ENCODE measurements around the gene PLEKHG3. TPM values are rescaled to one million over a fixed set of nuclear protein-coding genes. Genes with fewer than 3 reads are reported as not detected.

Gene PLEKHG3
- polyA plus RNA-seq, 3 donors = 6.3 to 21.6 (median 13.0) TPM

DNA sequence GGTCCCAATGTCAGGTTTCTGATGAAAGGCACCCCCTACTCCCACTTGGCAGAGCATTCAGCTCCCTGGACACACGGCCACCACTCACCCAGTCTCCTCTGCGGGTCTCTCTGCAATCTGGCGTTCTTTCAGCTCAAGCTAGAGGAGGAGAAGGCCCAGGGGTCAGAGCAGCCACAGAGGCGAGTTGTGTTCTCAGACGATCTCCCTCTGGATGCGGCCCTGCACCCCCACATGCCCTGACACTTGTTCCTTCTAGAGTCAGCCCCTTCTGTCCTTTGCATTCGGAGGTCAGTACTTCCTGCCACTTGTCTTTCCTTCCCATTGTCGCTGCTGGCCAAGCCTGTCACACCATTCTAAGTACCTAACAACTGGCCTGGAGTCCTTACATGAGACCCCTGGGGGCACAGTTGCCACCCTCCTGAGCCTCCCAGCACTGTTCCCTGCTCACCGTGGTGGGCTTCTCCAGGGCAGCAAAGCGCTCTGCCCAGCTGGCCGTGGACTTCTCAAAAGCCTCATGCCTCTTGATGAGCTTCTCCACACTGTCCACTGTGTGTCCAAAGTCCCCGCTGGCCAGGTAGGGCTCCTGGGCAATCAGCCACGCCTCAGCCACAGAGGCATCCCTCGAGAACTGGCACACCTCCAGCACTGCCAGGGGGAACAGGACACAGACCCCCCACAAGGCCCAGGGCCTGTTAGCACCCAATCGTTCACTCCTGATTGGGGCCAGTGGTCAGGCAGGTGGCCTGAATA is 63.2 kb downstream of the PLEKHG3 start:
- DNase-seq = no peak
- no peak overlapping the region for H3K4me2 ChIP-seq (replicated peaks; ENCODE audit: extremely low read depth, low read length, poor library complexity, severe bottlenecking)
- no peak overlapping the region for H3K4me3 Mint-ChIP-seq

DNA sequence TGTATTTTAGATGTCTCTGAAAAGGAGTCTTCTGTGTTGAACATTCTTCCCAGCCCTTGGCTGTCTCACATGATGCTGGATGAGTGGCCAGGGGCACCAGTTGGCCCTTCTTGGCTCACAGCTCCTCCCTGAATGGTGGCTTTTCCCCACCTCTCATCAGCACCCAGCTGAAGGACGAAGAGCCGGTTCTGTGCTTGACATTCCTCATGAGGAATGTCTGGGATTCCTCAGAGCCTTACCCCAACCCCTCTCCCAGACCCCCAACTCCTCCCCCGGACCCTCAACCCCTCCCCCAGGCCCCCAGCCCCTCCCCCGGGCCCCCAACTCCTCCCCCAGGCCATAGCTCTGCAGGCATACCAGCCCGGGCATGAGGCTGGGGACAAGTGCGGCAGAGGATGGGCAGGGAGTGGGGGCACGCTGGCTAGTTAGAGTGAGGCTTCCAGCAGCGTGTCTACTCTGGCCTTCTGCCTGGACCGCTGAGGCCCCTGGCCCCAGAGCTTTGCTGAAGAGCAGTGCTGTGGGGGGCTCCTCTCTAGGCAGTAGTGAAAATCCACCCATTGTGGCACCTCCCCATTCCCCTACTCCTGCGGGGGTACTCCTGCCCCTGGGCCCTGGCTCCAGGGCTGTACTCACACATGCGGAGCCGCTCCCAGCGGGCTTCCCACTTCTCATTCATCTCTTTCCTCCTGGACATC is 64.3 kb downstream of the PLEKHG3 start:
- no peaks in the 10 kb centered on the region for H3K36me3 Mint-ChIP-seq
- Histone ChIP-seq H3K4me1 (ENCODE audit: control insufficient read depth in 1 of 2, insufficient read depth in 2 of 2, low read length in 2 of 2) (peaks cover 6 to 10% of the 10 kb centered on the region in 2 donors), H3K9me3 (replicated peaks in 1 of 2; ENCODE audit: control insufficient read depth in 1 of 2, insufficient read depth in 1 of 2, low read length in 2 of 2) (peaks cover 0 to 6% of the 10 kb centered on the region in 2 donors), H4K20me1 (ENCODE audit: insufficient read depth, low read length) (no peaks in the 10 kb centered on the region), H3K4me2 (replicated peaks; ENCODE audit: extremely low read depth, low read length, poor library complexity, severe bottlenecking) (no peak overlapping the region), H3K27me3 (ENCODE audit: control insufficient read depth in 2 of 2, insufficient read depth in 2 of 2, low read length in 2 of 2) (peaks cover 0 to 3% of the 10 kb centered on the region in 2 donors), H3K9ac (ENCODE audit: insufficient read depth, low read length, poor library complexity, severe bottlenecking) (no peak overlapping the region), H3K36me3 (replicated peaks in 1 of 2; ENCODE audit: control insufficient read depth in 1 of 2, insufficient read depth in 2 of 2, low read length in 2 of 2) (no peaks in the 10 kb centered on the region), H3K79me2 (ENCODE audit: insufficient read depth, low read length) (no peaks in the 10 kb centered on the region), H2AFZ (ENCODE audit: insufficient read depth, low read depth, low read length, poor library complexity, severe bottlenecking) (no peak overlapping the region), H3K4me3 (replicated peaks in 1 of 3; ENCODE audit: low read depth in 2 of 3, low read length in 3 of 3) (no peak overlapping the region), H3K27ac (ENCODE audit: low read depth in 1 of 2, low read length in 2 of 2) (no peak overlapping the region)
- H3K9me3 Mint-ChIP-seq = peaks cover 0 to 8% (median 3%) of the 10 kb centered on the region in 7 donors
- whole genome bisulfite sequencing (ENCODE audit: insufficient coverage) = 97% methylated on average over 5 of the region's 13 CpGs
- peaks cover 11% of the 10 kb centered on the region for H3K4me1 Mint-ChIP-seq
- DNase-seq = no peak
- TF ChIP-seq, protein P1, sequence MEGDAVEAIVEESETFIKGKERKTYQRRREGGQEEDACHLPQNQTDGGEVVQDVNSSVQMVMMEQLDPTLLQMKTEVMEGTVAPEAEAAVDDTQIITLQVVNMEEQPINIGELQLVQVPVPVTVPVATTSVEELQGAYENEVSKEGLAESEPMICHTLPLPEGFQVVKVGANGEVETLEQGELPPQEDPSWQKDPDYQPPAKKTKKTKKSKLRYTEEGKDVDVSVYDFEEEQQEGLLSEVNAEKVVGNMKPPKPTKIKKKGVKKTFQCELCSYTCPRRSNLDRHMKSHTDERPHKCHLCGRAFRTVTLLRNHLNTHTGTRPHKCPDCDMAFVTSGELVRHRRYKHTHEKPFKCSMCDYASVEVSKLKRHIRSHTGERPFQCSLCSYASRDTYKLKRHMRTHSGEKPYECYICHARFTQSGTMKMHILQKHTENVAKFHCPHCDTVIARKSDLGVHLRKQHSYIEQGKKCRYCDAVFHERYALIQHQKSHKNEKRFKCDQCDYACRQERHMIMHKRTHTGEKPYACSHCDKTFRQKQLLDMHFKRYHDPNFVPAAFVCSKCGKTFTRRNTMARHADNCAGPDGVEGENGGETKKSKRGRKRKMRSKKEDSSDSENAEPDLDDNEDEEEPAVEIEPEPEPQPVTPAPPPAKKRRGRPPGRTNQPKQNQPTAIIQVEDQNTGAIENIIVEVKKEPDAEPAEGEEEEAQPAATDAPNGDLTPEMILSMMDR (IDR thresholded peaks at IDR 0.05) = no peak
- intact Hi-C loops (cut with micrococcal nuclease) = no loop called here
- peaks cover 2 to 15% (median 14%) of the 10 kb centered on the region in 3 donors for H3K27me3 Mint-ChIP-seq (ENCODE audit: low read depth in 3 of 3)
- no peak overlapping the region for H3K27ac Mint-ChIP-seq
- no peak overlapping the region for H3K4me3 Mint-ChIP-seq

More for the DNA sequence above, 63.2 kb downstream of the PLEKHG3 start:
- Histone ChIP-seq H3K9ac (ENCODE audit: insufficient read depth, low read length, poor library complexity, severe bottlenecking) (no peak overlapping the region), H3K27ac (ENCODE audit: low read depth in 1 of 2, low read length in 2 of 2) (no peak overlapping the region), H3K9me3 (replicated peaks in 1 of 2; ENCODE audit: control insufficient read depth in 1 of 2, insufficient read depth in 1 of 2, low read length in 2 of 2) (no peaks in the 10 kb centered on the region), H3K79me2 (ENCODE audit: insufficient read depth, low read length) (no peaks in the 10 kb centered on the region), H3K27me3 (ENCODE audit: control insufficient read depth in 2 of 2, insufficient read depth in 2 of 2, low read length in 2 of 2) (peaks cover 0 to 10% of the 10 kb centered on the region in 2 donors), H2AFZ (ENCODE audit: insufficient read depth, low read depth, low read length, poor library complexity, severe bottlenecking) (no peak overlapping the region), H4K20me1 (ENCODE audit: insufficient read depth, low read length) (no peaks in the 10 kb centered on the region), H3K4me3 (replicated peaks in 1 of 3; ENCODE audit: low read depth in 2 of 3, low read length in 3 of 3) (no peak overlapping the region), H3K4me1 (ENCODE audit: control insufficient read depth in 1 of 2, insufficient read depth in 2 of 2, low read length in 2 of 2) (peaks cover 6 to 10% of the 10 kb centered on the region in 2 donors), H3K36me3 (replicated peaks in 1 of 2; ENCODE audit: control insufficient read depth in 1 of 2, insufficient read depth in 2 of 2, low read length in 2 of 2) (no peaks in the 10 kb centered on the region)
- Mint-ChIP-seq H3K4me1 (peaks cover 17% of the 10 kb centered on the region), H3K27ac (no peak overlapping the region), H3K9me3 (peaks cover 0 to 2% (median 0%) of the 10 kb centered on the region in 7 donors), H3K27me3 (ENCODE audit: low read depth in 3 of 3) (peaks cover 7 to 24% (median 22%) of the 10 kb centered on the region in 3 donors), H3K36me3 (no peaks in the 10 kb centered on the region)
- intact Hi-C loops (cut with micrococcal nuclease) = no loop called here
- TF ChIP-seq, protein P1 (IDR thresholded peaks at IDR 0.05) = no peak
- 85% methylated on average over 13 of the region's 15 CpGs for WGBS (ENCODE audit: insufficient coverage)

Data from CD14-positive monocyte (primary cell).